GM12875 (cell line): ENCODE measurements around the gene UBR4.

Experiments used
- H3K4me3 ChIP-seq: one replicate; pipeline ENCODE4 v1.5.1; 2011; ENCODE audit warnings: low read depth, low read length, control low read depth
- CTCF ChIP-seq: IDR thresholded peaks from 2 replicates; pipeline ENCODE4 v1.5.1; 2011; ENCODE audit warnings: low read depth, mild to moderate bottlenecking, control low read depth, inconsistent platforms, low read length, moderate library complexity, borderline replicate concordance; ENCODE audit not compliant: insufficient read depth

The UBR4 gene

GRCh38 chr1:19130468-19130867 lies 79.6 kb downstream of the UBR4 start:
- TF ChIP-seq CTCF = no peak
- H3K4me3 ChIP-seq = no peak overlapping the region

GRCh38 chr1:19128968-19129514 lies 81.0 kb downstream of the UBR4 start:
- no peak overlapping the region for H3K4me3 ChIP-seq
- TF ChIP-seq CTCF = no peak

- H3K4me3 ChIP-seq = no peak overlapping the region
Measured at GRCh38 chr1:19124273-19124672, 85.8 kb downstream of the UBR4 start.

GRCh38 chr1:19123837-19124236 lies 86.2 kb downstream of the UBR4 start:
- no peak for TF ChIP-seq CTCF
- no peak overlapping the region for H3K4me3 ChIP-seq

More at GRCh38 chr1:19124273-19124672, 85.8 kb downstream of the UBR4 start:
- TF ChIP-seq CTCF = no peak

GRCh38 chr1:19122668-19123067 lies 87.4 kb downstream of the UBR4 start:
- no peak overlapping the region for H3K4me3 ChIP-seq
- TF ChIP-seq CTCF = no peak

- TF ChIP-seq CTCF = no peak
- H3K4me3 ChIP-seq = no peak overlapping the region
Measured at GRCh38 chr1:19121192-19121591, 88.9 kb downstream of the UBR4 start.

GRCh38 chr1:19120070-19120469 lies 90.0 kb downstream of the UBR4 start:
- H3K4me3 ChIP-seq = no peak overlapping the region
- no peak for TF ChIP-seq CTCF
